ENCODE data around the gene ZNF516.

DNA sequence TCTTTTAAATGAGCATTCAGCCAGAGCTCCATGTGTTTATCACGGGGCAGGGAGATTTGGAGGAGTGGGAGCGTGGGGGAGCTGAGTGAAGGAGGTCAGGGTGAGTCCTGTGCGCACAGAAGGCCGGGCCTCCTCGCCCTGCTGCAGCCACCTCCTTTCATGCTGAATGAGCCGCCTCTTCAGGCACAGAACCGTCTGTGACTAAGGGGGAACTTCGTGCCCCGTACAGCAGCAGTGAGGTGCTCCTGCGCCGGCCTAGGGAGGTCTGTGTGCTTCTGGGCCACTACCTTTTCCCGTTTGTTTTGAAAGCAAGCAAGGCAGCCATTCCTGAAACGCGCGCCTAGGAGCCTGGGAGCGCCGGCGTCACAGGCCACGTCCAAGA is 27.1 kb upstream of the ZNF516 start:
- TF ChIP-seq POLR2AphosphoS5 (IDR thresholded peaks at IDR 0.05; ENCODE audit: low read depth, low read length) (no peak), POLR2A (IDR thresholded peaks at IDR 0.05; ENCODE audit: low read depth, low read length) (no peak), TAF1 (IDR thresholded peaks at IDR 0.05; ENCODE audit: borderline replicate concordance, low read depth, low read length) (no peak)

All from GM12892 (cell line).